Measurements from ENCODE around the gene CHCHD2. TPM values are rescaled to one million over a fixed set of nuclear protein-coding genes. Genes with fewer than 3 reads are reported as not detected.

CHCHD2 gene
- total and polyA plus RNA-seq, 5 experiments from 2014 or later, result 155 to 515 (median 415) TPM

Other genes starting within 250 kb of the CHCHD2 start
- not detected for gene SEPTIN14, start 243.7 kb downstream of the CHCHD2 start, total RNA-seq
- gene SEPTIN14, start 243.7 kb downstream of the CHCHD2 start, polyA plus RNA-seq, result not detected
- 1 to 10 TPM; 3.9 to 4.6 TPM for gene ZNF713, start 219.0 kb downstream of the CHCHD2 start, total RNA-seq
- 1 to 10 TPM in 2 of 3 donors, not detected in 1; 1.5 to 3.8 TPM for gene ZNF713, start 219.0 kb downstream of the CHCHD2 start, polyA plus RNA-seq
- gene MRPS17, start 154.6 kb downstream of the CHCHD2 start, total RNA-seq, result 10 to 100 TPM; 11.4 to 14.6 TPM
- gene MRPS17, start 154.6 kb downstream of the CHCHD2 start, polyA plus RNA-seq, result 10 to 100 TPM; 18.0 to 21.4 (median 20.8) TPM
- gene NIPSNAP2, start 141.9 kb downstream of the CHCHD2 start, total RNA-seq, result 10 to 100 TPM; 27.6 to 33.5 TPM
- gene NIPSNAP2, start 141.9 kb downstream of the CHCHD2 start, polyA plus RNA-seq, result 10 to 100 TPM; 36.3 to 47.9 (median 40.3) TPM
- gene PSPH, start 55.0 kb downstream of the CHCHD2 start, total RNA-seq, result 1 to 10 TPM; 6.2 to 7.8 TPM
- 1 to 10 TPM; 5.7 to 8.0 (median 6.9) TPM for gene PSPH, start 55.0 kb downstream of the CHCHD2 start, polyA plus RNA-seq
- 10 to 100 TPM; 85.4 to 90.3 TPM for gene CCT6A, start 54.7 kb downstream of the CHCHD2 start, total RNA-seq
- gene CCT6A, start 54.7 kb downstream of the CHCHD2 start, polyA plus RNA-seq, result 100 to 1,000 TPM in 1 of 3 donors, 10 to 100 TPM in 2; 86.8 to 103 (median 97.5) TPM
- gene SUMF2, start 42.2 kb downstream of the CHCHD2 start, total RNA-seq, result 100 to 1,000 TPM; 168 to 176 TPM
- 100 to 1,000 TPM; 135 to 171 (median 140) TPM for gene SUMF2, start 42.2 kb downstream of the CHCHD2 start, polyA plus RNA-seq
- gene PHKG1, start 13.5 kb downstream of the CHCHD2 start, total RNA-seq, result 1 to 10 TPM; 2.6 to 2.9 TPM
- under 1 TPM; 0.23 to 0.43 (median 0.30) TPM for gene PHKG1, start 13.5 kb downstream of the CHCHD2 start, polyA plus RNA-seq
- gene NUPR2, start 9.9 kb upstream of the CHCHD2 start, total RNA-seq, result not detected
- 1 to 10 TPM in 2 of 3 donors, not detected in 1; 1.1 to 2.0 TPM for gene NUPR2, start 9.9 kb upstream of the CHCHD2 start, polyA plus RNA-seq